ENCODE measurements around the gene NBPF1.
"Not testable (repeated sequence)": the region's sequence is repeated elsewhere in the genome, so short reads cannot be mapped to it uniquely, and the experiment has no call there.

DNA sequence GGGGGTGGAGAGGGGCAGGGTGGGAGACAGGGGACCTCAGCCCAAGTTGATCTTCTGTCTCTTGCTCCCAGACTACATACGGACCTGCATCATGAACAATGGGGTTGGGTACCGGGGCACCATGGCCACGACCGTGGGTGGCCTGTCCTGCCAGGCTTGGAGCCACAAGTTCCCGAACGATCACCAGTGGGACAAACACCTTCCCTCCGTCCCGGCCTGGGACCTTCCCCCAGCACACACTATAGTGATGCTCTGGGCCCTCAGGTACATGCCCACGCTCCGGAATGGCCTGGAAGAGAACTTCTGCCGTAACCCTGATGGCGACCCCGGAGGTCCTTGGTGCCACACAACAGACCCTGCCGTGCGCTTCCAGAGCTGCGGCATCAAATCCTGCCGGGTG is 33.4 kb upstream of the NBPF1 start:
- TF ChIP-seq, protein P1, sequence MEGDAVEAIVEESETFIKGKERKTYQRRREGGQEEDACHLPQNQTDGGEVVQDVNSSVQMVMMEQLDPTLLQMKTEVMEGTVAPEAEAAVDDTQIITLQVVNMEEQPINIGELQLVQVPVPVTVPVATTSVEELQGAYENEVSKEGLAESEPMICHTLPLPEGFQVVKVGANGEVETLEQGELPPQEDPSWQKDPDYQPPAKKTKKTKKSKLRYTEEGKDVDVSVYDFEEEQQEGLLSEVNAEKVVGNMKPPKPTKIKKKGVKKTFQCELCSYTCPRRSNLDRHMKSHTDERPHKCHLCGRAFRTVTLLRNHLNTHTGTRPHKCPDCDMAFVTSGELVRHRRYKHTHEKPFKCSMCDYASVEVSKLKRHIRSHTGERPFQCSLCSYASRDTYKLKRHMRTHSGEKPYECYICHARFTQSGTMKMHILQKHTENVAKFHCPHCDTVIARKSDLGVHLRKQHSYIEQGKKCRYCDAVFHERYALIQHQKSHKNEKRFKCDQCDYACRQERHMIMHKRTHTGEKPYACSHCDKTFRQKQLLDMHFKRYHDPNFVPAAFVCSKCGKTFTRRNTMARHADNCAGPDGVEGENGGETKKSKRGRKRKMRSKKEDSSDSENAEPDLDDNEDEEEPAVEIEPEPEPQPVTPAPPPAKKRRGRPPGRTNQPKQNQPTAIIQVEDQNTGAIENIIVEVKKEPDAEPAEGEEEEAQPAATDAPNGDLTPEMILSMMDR (IDR thresholded peaks at IDR 0.05) = not testable (repeated sequence)
- TF ChIP-seq ZFX (IDR thresholded peaks at IDR 0.05; ENCODE audit: borderline replicate concordance) = not testable (repeated sequence)

Data from 22Rv1 (cell line).